GM12878 (cell line): ENCODE results near the gene AGBL2. TPM values are rescaled to one million over a fixed set of nuclear protein-coding genes. Genes with fewer than 3 reads are reported as not detected.

Source experiments
- ELK1 ChIP-seq: IDR thresholded peaks from 2 replicates; pipeline ENCODE4 v1.6.1; 2012; ENCODE audit warnings: low read depth, low read length, improper control_type of control experiment
- GATAD2B ChIP-seq: fragments of 450-650 bp; conservative IDR thresholded peaks from 2 replicates; pipeline ENCODE4 v1.6.1; 2017; ENCODE audit warnings: low read depth, mild to moderate bottlenecking, moderate library complexity
- KLF5 ChIP-seq: fragments of 450-650 bp; IDR thresholded peaks from 2 replicates; pipeline ENCODE4 v1.6.1; 2014; ENCODE audit warnings: mild to moderate bottlenecking; ENCODE audit not compliant: partially characterized antibody
- MAX ChIP-seq: IDR thresholded peaks from 2 replicates; pipeline ENCODE4 v1.6.1; 2012; ENCODE audit warnings: low read depth, low read length, improper control_type of control experiment
- NR2F1 ChIP-seq: fragments of 450-650 bp; conservative IDR thresholded peaks from 2 replicates; pipeline ENCODE4 v1.6.1; 2017; ENCODE audit warnings: mild to moderate bottlenecking
- PAX5 ChIP-seq: IDR thresholded peaks from 2 replicates; pipeline ENCODE4 v1.6.1; 2011; ENCODE audit warnings: low read depth, low read length, borderline replicate concordance
- PBX3 ChIP-seq: IDR thresholded peaks from 2 replicates; pipeline ENCODE4 v1.6.1; 2011; ENCODE audit warnings: mild to moderate bottlenecking, low read depth, low read length, moderate library complexity; ENCODE audit not compliant: insufficient replicate concordance
- POLR2AphosphoS2 ChIP-seq: IDR thresholded peaks from 2 replicates; pipeline ENCODE4 v1.6.1; 2011; ENCODE audit warnings: low read depth, mild to moderate bottlenecking, low read length, improper control_type of control experiment, moderate library complexity
- POLR2AphosphoS5 ChIP-seq: IDR thresholded peaks from 2 replicates; pipeline ENCODE4 v1.6.1; 2011; ENCODE audit warnings: mild to moderate bottlenecking, low read length, inconsistent platforms
- RAD51 ChIP-seq: fragments of 450-650 bp; IDR thresholded peaks from 2 replicates; pipeline ENCODE4 v1.6.1; 2016; ENCODE audit warnings: moderate library complexity, mild to moderate bottlenecking, inconsistent platforms
- RB1 ChIP-seq: fragments of 450-650 bp; formaldehyde crosslinking; IDR thresholded peaks from 2 replicates; pipeline ENCODE4 v1.6.1; 2017; ENCODE audit warnings: mild to moderate bottlenecking, borderline replicate concordance
- RBBP5 ChIP-seq: fragments of 200-600 bp; sonication (generic); conservative IDR thresholded peaks from 2 replicates; pipeline ENCODE4 v1.6.1; 2016
- SIN3A ChIP-seq: IDR thresholded peaks from 2 replicates; pipeline ENCODE4 v1.6.1; 2012; ENCODE audit warnings: low read depth, low read length, improper control_type of control experiment
- SIX5 ChIP-seq: IDR thresholded peaks from 2 replicates; pipeline ENCODE4 v1.6.1; 2011; ENCODE audit warnings: mild to moderate bottlenecking, low read depth, low read length, moderate library complexity; ENCODE audit not compliant: severe bottlenecking
- SMAD5 ChIP-seq: IDR thresholded peaks from 2 replicates; pipeline ENCODE4 v1.6.1; 2016; ENCODE audit warnings: antibody characterized with exemption, low read depth
- STAT3 ChIP-seq: IDR thresholded peaks from 2 replicates; pipeline ENCODE4 v1.6.1; 2011; ENCODE audit warnings: low read depth, low read length, improper control_type of control experiment
- TAF1 ChIP-seq: IDR thresholded peaks from 2 replicates; pipeline ENCODE4 v1.6.1; 2011; ENCODE audit warnings: mild to moderate bottlenecking, low read depth, low read length, borderline replicate concordance
- TARDBP ChIP-seq: IDR thresholded peaks from 2 replicates; pipeline ENCODE4 v1.6.1; 2016; ENCODE audit warnings: borderline replicate concordance
- TCF12 ChIP-seq: IDR thresholded peaks from 2 replicates; pipeline ENCODE4 v1.6.1; 2011; ENCODE audit warnings: low read depth, mild to moderate bottlenecking, low read length
- ZBTB40 ChIP-seq: fragments of 450-650 bp; IDR thresholded peaks from 2 replicates; pipeline ENCODE4 v1.6.1; 2016; ENCODE audit warnings: mild to moderate bottlenecking, moderate library complexity, borderline replicate concordance
- ZNF24 ChIP-seq: fragments of 450-650 bp; IDR thresholded peaks from 2 replicates; pipeline ENCODE4 v1.6.1; 2017; ENCODE audit warnings: antibody characterized with exemption, mild to moderate bottlenecking
- polyA plus RNA-seq, 11 experiments: library from polyadenylated mRNA; depleted of rRNA in 4 of 11; unstranded in 6 of 11; stranded (reverse) in 5 of 11; fragments of >200 nt; fragmentation: Nextera tagmentation in 4 of 11; fragmentation: Illumina TruSeq in 1 of 11; extraction: Ambion mirVana in 4 of 11; extraction: Trizol in 1 of 11; gene quantifications; 1 replicate in 1 of 11; 2 replicates in 10 of 11; pipeline versions ENCODE4 v1.2.1 to v1.2.3, GENCODE V29; 2011 to 2016; ENCODE audit warnings: inconsistent platforms in 2 of 11, missing spikeins in 2 of 11, low read depth in 1 of 11
- total RNA-seq, 4 experiments: library from RNA; depleted of rRNA in 3 of 4; stranded (reverse); fragments of >200 nt in 3 of 4; fragmentation: Illumina TruSeq in 1 of 4; extraction: Trizol in 1 of 4; gene quantifications; 2 replicates each; pipeline versions ENCODE4 v1.2.1 to v1.2.3, GENCODE V29; 2013 to 2021
- TF ChIP-seq, protein P1 (sequence below), 3 experiments: IDR thresholded peaks in 2 of 3; conservative IDR thresholded peaks in 1 of 3; 2 replicates each; pipeline ENCODE4 v1.5.1; 2011; ENCODE audit warnings: low read depth in 3 of 3, low read length in 3 of 3, mild to moderate bottlenecking in 3 of 3, control low read depth in 2 of 3, moderate library complexity in 2 of 3, inconsistent platforms in 1 of 3, mixed read lengths in 1 of 3; ENCODE audit not compliant: control insufficient read depth in 2 of 3, insufficient read depth in 1 of 3; ENCODE audit errors: extremely low read depth in 1 of 3

The AGBL2 gene
- total and polyA plus RNA-seq, 10 of the 15 experiments (the other 5 are each of a cell fraction or from before 2014, with no cell fraction given), result 0.93 to 12.2 (median 2.9) TPM

- TF ChIP-seq SIX5, result peak; percentile 30
- peak; percentile 76 for TF ChIP-seq RAD51
- TF ChIP-seq PBX3, result peak; percentile 51
- TF ChIP-seq RBBP5, result no peak
- TF ChIP-seq ZBTB40, result no peak
- no peak for TF ChIP-seq KLF5
- TF ChIP-seq PAX5, result peak; percentile 80
- no peak for TF ChIP-seq SMAD5
- peak; percentile 70 for TF ChIP-seq NR2F1
- TF ChIP-seq POLR2AphosphoS5, result peak; percentile 90
- peak; percentile 46; the same call in 1 of the 2 replicates for TF ChIP-seq RB1
- no peak for TF ChIP-seq TARDBP
- peak; percentile 91 for TF ChIP-seq MAX
- TF ChIP-seq ELK1, result 0 out of 2 replicates have a peak, but pooled peaks have one; percentile 25
- TF ChIP-seq, protein P1, sequence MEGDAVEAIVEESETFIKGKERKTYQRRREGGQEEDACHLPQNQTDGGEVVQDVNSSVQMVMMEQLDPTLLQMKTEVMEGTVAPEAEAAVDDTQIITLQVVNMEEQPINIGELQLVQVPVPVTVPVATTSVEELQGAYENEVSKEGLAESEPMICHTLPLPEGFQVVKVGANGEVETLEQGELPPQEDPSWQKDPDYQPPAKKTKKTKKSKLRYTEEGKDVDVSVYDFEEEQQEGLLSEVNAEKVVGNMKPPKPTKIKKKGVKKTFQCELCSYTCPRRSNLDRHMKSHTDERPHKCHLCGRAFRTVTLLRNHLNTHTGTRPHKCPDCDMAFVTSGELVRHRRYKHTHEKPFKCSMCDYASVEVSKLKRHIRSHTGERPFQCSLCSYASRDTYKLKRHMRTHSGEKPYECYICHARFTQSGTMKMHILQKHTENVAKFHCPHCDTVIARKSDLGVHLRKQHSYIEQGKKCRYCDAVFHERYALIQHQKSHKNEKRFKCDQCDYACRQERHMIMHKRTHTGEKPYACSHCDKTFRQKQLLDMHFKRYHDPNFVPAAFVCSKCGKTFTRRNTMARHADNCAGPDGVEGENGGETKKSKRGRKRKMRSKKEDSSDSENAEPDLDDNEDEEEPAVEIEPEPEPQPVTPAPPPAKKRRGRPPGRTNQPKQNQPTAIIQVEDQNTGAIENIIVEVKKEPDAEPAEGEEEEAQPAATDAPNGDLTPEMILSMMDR (IDR thresholded peaks at IDR 0.05 in 2 of 3, conservative IDR thresholded peaks at IDR 0.05 in 1 of 3; ENCODE audit: control insufficient read depth in 2 of 3, extremely low read depth in 1 of 3, insufficient read depth in 1 of 3, low read depth in 3 of 3, low read length in 3 of 3), result peak in 2 of 3 experiments; percentile 22 to 39; a peak in 3 of 6 replicates
- TF ChIP-seq POLR2AphosphoS2, result 0 out of 2 replicates have a peak, but pooled peaks have one; percentile 28
- TF ChIP-seq TCF12, result peak; percentile 56; the same call in 1 of the 2 replicates
- TF ChIP-seq TAF1, result peak; percentile 90
- no peak for TF ChIP-seq STAT3
- no peak for TF ChIP-seq ZNF24
- TF ChIP-seq GATAD2B, result peak; percentile 93
- TF ChIP-seq SIN3A, result peak; percentile 85; the same call in 1 of the 2 replicates
Observed at GRCh38 chr11:47642099-47642855, 72.9 kb downstream of the AGBL2 start, which contains the start of gene MTCH2 (continued).
